GM19324 (cell line): Measurements from ENCODE around the gene ZBTB46.

ENCODE experiments used
- ATAC-seq: cut with Tn5 transposase; IDR thresholded peaks from one replicate; pipeline ENCODE4 v1.9.1; 2021; ENCODE audit warnings: mild to moderate bottlenecking, moderate library complexity; ENCODE audit not compliant: unreplicated experiment, low FRiP score

The ZBTB46 gene

GRCh38 chr20:63749597-63750508, 81.2 kb downstream of the ZBTB46 start:
- ATAC-seq = no peak

GRCh38 chr20:63748934-63749270, 82.2 kb downstream of the ZBTB46 start:
- ATAC-seq = no peak

GRCh38 chr20:63748070-63748933, 82.8 kb downstream of the ZBTB46 start:
- no peak for ATAC-seq

- no peak for ATAC-seq
Measured at GRCh38 chr20:63747622-63748069, 83.4 kb downstream of the ZBTB46 start.

GRCh38 chr20:63746751-63747315, 84.2 kb downstream of the ZBTB46 start:
- ATAC-seq = no peak

GRCh38 chr20:63745961-63746731, 84.9 kb downstream of the ZBTB46 start:
- ATAC-seq = no peak

- ATAC-seq = no peak
Measured at GRCh38 chr20:63745424-63745805, 85.6 kb downstream of the ZBTB46 start.

- no peak for ATAC-seq
Measured at GRCh38 chr20:63744574-63745423, 86.3 kb downstream of the ZBTB46 start.

GRCh38 chr20:63744158-63744557, 86.9 kb downstream of the ZBTB46 start:
- no peak for ATAC-seq

- no peak for ATAC-seq
Measured at GRCh38 chr20:63743210-63743970, 87.7 kb downstream of the ZBTB46 start.

GRCh38 chr20:63742381-63743024, 88.6 kb downstream of the ZBTB46 start:
- ATAC-seq = no peak

- no peak for ATAC-seq
Measured at GRCh38 chr20:63741676-63742380, 89.2 kb downstream of the ZBTB46 start.

- no peak for ATAC-seq
Measured at GRCh38 chr20:63741354-63741675, 89.7 kb downstream of the ZBTB46 start.

GRCh38 chr20:63740627-63741353, 90.3 kb downstream of the ZBTB46 start:
- ATAC-seq = no peak

GRCh38 chr20:63740070-63740626, 90.9 kb downstream of the ZBTB46 start:
- peak; percentile 8 for ATAC-seq

GRCh38 chr20:63739130-63740069, 91.7 kb downstream of the ZBTB46 start, which contains the start of gene SLC2A4RG:
Gene SLC2A4RG, plus strand, starts transcription at chr20:63739776. Its CDS starts 137 bp downstream, at chr20:63739913.
- ATAC-seq = peak; percentile 48
